Hepatocyte (in vitro differentiated cells): ENCODE data around the gene PTPN13.

Experiments
- CTCF ChIP-seq: fragments of 200-600 bp; sonication (generic); IDR thresholded peaks from 2 replicates; pipeline ENCODE4 v1.5.1; 2016; ENCODE audit warnings: antibody characterized with exemption, mild to moderate bottlenecking; ENCODE audit not compliant: poor library complexity
- EZH2 ChIP-seq: fragments of 200-600 bp; sonication (generic); IDR thresholded peaks from 2 replicates; pipeline ENCODE4 v1.6.1; 2016; ENCODE audit warnings: antibody characterized with exemption, mild to moderate bottlenecking, borderline replicate concordance

GRCh38 chr4:86626066-86626465 lies 32.0 kb downstream of the PTPN13 start:
- TF ChIP-seq CTCF, result no peak
- TF ChIP-seq EZH2, result no peak
